HG02884 (cell line): ENCODE results near the gene VAV2.

Experiments used
- ATAC-seq: cut with Tn5 transposase; IDR thresholded peaks from one replicate; pipeline ENCODE4 v1.9.1; 2021; ENCODE audit warnings: mild to moderate bottlenecking, moderate library complexity; ENCODE audit not compliant: unreplicated experiment

The VAV2 gene

DNA sequence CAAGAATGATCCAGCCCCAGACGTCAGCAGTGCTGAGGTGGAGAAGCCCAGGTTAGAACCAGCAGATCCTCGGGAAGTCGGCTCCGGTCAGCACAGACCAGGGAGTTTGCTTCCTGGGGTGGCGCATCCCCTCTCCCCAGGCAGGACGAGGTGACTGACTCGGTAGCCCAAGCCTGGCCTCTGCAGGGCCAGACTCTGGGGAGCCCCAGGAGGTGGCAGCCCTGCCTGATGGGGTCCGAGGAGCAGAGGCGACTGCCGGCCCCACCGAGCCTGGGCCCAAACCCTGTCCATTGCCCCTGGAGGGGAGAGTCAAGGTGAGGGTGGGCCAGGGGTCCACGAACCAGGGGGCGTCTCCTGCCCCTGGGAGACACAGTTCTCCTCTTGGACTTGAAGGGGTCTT lies 201.1 kb downstream of the VAV2 start:
- ATAC-seq: no peak

DNA sequence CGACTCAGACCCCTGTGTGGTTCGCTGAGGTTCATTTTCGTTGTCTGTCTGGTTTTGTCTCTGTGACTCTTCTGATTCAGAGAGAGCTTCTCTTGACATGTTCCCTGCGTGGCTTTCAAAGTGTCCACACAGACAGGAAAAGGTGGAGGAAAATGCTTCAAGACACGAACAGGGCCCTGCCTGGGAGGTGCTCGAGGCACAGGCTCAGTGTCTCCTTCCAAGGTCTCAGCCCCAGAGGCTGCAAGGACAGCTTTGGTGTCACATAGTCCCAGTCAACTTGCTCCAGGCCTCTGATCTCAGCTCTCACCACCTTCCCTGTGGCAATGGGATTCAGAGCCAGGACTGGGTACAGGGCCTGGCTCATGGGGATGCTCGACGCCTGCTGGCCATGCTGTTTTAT lies 202.3 kb downstream of the VAV2 start:
- ATAC-seq: no peak

- no peak for ATAC-seq
Observed at GRCh38 chr9:133788819-133789717, 203.1 kb downstream of the VAV2 start.

- ATAC-seq: no peak
Observed at GRCh38 chr9:133788045-133788818, 203.9 kb downstream of the VAV2 start.

- ATAC-seq: no peak
Observed at GRCh38 chr9:133787754-133788025, 204.4 kb downstream of the VAV2 start.

GRCh38 chr9:133786907-133787753 lies 205.0 kb downstream of the VAV2 start:
- ATAC-seq: no peak

GRCh38 chr9:133786371-133786753 lies 205.8 kb downstream of the VAV2 start:
- peak; percentile 50 for ATAC-seq

DNA sequence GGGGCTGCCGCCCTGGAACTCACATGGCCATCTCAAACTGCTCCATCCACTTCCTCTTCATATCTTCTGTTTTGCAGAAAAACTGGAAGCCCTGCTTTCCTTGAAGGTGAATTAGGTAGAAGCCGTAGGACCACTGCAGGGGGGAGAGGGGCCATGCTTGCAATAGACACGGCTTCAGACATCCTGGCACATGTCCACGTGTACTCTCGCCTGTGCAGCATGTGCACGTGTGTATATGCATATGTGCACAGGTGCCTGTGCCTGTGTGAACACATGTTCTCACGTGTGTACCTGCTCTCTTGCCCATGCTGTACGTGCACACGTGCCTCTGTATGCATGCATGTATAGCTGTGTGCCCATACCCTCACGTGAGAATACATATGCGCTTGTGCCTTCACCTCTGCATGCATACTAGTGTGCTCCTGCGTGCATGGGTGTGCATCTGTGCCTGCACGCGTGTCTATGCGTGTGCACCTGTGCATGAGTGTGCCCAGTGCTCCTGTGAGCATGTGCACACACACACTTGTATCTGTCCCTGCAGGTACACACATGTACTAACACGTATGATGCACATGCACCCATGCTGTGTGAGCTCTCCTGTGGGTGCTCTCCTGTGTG lies 206.3 kb downstream of the VAV2 start:
- ATAC-seq: no peak

DNA sequence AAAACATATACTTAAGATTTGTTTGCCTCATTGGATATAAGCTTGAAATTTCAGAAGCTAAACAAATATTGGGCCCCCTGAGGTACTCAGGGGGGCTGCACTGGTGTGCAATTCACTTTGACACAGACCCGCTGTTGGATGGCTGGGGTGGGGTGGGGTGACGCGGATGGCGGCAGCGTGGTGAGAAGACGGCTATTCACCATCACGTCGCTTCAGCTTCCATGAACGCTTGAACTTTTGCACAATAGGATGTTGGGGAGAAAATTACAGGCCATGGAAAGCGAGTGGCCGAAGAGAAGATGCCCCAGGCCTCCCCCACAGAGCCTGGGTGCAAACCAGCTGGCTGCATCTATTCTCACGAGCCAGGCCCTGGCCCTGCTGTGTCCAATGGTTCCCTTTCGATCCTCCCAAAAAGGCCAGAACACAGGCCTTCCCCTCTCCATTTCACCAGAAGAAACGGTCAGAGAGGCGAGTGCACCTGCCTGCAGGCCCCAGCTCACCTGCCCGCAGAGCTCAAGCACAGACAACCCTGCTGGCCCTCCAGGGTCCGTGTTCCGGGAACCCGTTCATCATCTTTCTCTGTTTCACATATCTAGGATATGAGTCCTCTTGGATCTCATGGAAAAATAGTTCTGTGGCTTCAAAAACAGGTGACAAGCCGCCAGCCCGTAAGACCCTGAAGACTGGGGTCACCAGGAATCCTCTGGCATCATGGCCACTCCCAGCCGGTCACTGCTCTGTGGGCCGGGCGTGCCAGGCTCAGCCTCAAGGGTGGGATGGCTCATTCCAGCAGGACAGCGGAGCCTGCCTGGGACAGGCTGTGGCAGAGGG lies 207.2 kb downstream of the VAV2 start:
- no peak for ATAC-seq

DNA sequence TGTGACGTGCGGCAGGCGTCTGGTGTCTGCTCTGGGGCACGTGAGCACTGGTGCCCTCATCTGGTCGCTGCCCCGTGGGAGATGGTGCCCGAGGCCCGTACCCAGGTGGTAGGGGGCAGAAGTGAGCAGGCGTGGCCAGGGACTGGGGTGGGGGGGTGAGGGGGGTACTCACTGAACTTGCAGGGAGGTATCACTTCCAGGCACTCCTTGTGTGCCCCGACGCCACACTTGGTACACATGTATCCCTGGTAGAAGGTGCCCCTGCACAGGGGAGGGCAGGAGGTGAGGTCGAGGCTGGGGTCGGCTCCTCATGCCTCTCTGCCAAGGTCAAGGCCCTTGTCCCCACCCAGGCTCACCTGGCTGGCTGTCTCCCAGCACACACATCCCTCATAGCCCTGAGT lies 208.8 kb downstream of the VAV2 start:
- no peak for ATAC-seq

GRCh38 chr9:133782157-133783130 lies 209.7 kb downstream of the VAV2 start:
- no peak for ATAC-seq

GRCh38 chr9:133781828-133782135 lies 210.3 kb downstream of the VAV2 start:
- no peak for ATAC-seq

DNA sequence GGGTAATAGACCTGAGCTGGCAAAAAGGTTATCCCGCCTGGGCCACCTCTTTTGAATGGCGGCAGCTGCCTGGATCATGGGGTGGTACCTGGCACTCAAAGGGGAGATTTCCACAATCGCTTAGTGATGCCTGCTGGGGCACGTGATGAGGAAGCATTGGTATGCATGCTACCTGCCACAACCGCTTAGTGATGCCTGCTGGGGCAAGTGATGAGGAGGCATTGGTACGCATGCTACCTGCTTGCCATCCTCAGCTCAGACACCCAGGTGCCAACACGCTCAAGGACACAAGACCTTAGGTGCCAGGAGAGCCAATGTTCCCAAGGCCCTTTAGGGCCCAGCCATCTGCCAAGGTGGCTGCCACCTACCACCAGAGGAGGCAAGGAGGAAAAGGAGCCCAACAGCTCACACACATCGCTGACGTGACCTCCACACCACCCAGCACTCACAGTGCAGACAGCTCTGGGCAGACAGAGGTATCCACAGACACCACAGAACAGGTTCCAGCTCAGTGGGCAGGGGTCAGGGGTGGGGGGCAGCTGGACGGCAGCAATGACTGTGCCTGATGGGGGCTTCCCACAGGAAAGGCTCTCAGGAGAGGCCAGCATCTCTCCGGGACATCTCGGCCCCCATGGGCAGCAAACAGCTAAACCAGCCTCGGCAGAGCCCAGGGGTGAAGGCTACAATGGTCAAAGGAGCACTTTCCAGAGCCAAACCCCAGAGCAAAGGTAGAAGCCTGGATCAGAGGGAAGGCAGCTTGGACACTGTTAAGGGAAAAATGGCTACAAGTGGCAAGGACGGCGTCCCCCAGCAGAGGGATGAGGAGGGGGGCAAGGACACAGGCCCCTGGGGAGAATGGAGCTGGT lies 210.9 kb downstream of the VAV2 start:
- ATAC-seq: no peak

GRCh38 chr9:133780404-133780945 lies 211.6 kb downstream of the VAV2 start:
- no peak for ATAC-seq

GRCh38 chr9:133779516-133780403 lies 212.4 kb downstream of the VAV2 start:
- ATAC-seq: no peak

GRCh38 chr9:133779081-133779480 lies 213.0 kb downstream of the VAV2 start:
- no peak for ATAC-seq
